Measurements from ENCODE around the gene SELENOO. TPM values are rescaled to one million over a fixed set of nuclear protein-coding genes. Genes with fewer than 3 reads are reported as not detected.

The SELENOO gene
- total RNA-seq, 1 experiment from 2014 or later = 20.0 TPM

DNA sequence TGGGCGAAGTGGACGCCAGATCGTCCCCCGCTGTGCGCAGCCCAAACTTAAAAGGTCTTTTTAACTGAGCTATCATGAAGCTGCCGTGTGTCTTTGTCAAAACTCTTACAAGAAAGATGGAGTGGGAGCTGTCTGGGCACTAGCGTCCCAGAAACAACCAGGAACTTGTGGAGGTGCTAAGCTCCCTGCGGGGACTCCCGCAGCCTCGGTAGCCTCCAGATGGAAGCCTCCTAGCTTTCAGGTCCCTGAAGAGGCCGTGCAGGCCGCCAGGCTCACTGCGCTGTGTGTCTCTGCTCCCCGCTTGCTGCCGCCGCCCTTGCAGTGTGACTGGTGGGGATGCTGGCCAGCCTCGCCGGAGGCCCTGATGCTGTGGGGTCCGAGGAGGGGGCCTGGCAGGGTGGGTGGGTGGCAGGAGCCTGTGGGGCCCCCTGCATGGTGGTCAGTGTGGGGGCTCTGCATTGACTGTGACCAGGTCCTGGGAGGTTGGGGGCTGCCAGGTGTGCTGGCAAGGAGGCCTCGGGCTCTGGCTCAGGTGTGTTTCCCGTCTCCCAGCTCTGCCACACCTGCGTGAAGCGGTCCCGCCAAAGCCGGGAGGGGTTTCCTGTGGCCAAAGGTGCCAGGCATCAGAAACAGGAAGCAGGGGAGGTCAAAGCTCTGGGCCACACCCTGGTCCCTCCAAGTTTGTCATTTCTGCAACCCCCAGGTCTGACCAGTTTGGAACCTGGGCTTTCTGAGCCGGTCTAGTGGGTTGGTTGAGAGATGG lies 13.9 kb upstream of the SELENOO start:
- Histone ChIP-seq H3K4me1 (ENCODE audit: low read length) (peaks cover 57% of the 10 kb centered on the region), H3K27me3 (ENCODE audit: low read length) (no peaks in the 10 kb centered on the region), H3K36me3 (ENCODE audit: insufficient read depth, low read length) (no peaks in the 10 kb centered on the region), H4K20me1 (ENCODE audit: insufficient read depth, low read depth, low read length) (peaks cover 14% of the 10 kb centered on the region), H3K4me3 (ENCODE audit: low read length) (peak overlapping the region; percentile 99), H3K27ac (ENCODE audit: low read length) (peak overlapping the region; percentile 97), H3K9me2 (replicated peaks; ENCODE audit: insufficient read depth, low read length) (no peaks in the 10 kb centered on the region), H2AFZ (ENCODE audit: low read length) (no peak overlapping the region), H3K9me3 (ENCODE audit: low read length) (no peaks in the 10 kb centered on the region), H3K9ac (ENCODE audit: low read length) (peak overlapping the region; percentile 97), H3K4me2 (ENCODE audit: low read depth, low read length, poor library complexity, severe bottlenecking) (peak overlapping the region; percentile 99), H3K79me2 (ENCODE audit: low read length) (peaks cover 25% of the 10 kb centered on the region)
- DNase-seq = peak; percentile 63

DNA sequence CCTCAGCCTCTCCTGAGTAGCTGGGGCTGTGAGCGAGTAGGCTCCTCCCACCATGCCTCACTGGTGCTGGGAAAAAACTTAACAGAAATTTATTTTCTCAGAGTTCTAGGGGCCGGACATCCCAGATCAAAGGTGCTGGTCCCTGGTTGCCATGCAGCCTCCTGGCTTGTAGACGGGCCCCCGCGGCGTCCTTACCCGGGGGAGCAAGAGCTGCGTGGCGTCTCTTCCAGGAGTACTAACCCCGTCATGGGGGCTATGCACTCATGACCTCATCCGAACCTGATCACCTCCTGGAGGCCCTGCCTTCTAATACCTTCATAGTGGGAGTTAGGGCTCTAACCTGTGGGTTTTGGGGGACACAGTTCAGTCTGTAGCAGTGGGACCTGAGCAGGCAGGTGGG lies 12.5 kb upstream of the SELENOO start:
- H3K9me2 ChIP-seq (replicated peaks; ENCODE audit: insufficient read depth, low read length) = no peaks in the 10 kb centered on the region
- peaks cover 39% of the 10 kb centered on the region for H3K79me2 ChIP-seq (ENCODE audit: low read length)
- peak overlapping the region; percentile 70 for H3K4me2 ChIP-seq (ENCODE audit: low read depth, low read length, poor library complexity, severe bottlenecking)
- peak overlapping the region; percentile 74 for H3K9ac ChIP-seq (ENCODE audit: low read length)
- H3K4me1 ChIP-seq (ENCODE audit: low read length) = peaks cover 71% of the 10 kb centered on the region
- H3K9me3 ChIP-seq (ENCODE audit: low read length) = no peaks in the 10 kb centered on the region
- H3K4me3 ChIP-seq (ENCODE audit: low read length) = peak overlapping the region; percentile 66; the same call in 1 of the 2 replicates
- H3K36me3 ChIP-seq (ENCODE audit: insufficient read depth, low read length) = no peaks in the 10 kb centered on the region
- H3K27me3 ChIP-seq (ENCODE audit: low read length) = no peaks in the 10 kb centered on the region
- peak overlapping the region; percentile 97 for H3K27ac ChIP-seq (ENCODE audit: low read length)
- no peak for DNase-seq
- H2AFZ ChIP-seq (ENCODE audit: low read length) = no peak overlapping the region
- peaks cover 14% of the 10 kb centered on the region for H4K20me1 ChIP-seq (ENCODE audit: insufficient read depth, low read depth, low read length)

DNA sequence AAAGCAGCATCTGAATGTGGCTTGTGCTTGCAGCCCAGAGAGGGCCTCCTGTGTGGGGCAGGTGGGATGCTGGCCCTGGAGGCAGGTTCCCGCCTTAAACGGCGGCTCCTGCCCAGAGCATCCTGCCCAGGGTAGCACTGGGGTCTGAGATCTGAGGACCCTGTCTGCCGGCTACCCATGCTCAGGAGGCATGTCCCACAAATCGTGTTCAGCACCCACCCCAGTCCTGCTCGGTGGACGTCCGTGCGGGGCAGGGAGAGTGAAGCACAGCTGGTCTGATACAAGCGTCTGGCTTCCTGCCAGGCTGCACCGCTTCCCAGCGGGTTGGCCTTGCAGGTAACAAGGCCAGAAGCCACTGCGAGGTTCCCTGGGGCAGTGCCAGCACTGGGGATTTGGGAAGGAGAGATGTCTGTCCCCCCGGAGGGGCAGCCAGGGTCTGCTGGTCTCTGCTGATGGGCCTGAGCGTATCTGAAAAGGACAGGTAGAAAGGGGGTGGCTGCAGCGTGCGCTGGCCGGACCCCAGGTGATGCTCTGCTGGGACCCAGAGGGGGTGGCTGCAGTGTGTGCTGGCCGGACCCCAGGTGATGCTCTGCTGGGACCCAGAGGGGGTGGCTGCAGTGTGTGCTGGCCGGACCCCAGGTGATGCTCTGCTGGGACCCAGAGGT lies 11.5 kb upstream of the SELENOO start:
- H3K27me3 ChIP-seq (ENCODE audit: low read length) = no peaks in the 10 kb centered on the region
- peak; percentile 66 for DNase-seq
- H3K27ac ChIP-seq (ENCODE audit: low read length) = peak overlapping the region; percentile 97
- peaks cover 11% of the 10 kb centered on the region; the same call in 1 of the 2 replicates for H4K20me1 ChIP-seq (ENCODE audit: insufficient read depth, low read depth, low read length)
- H2AFZ ChIP-seq (ENCODE audit: low read length) = no peak overlapping the region
- peaks cover 42% of the 10 kb centered on the region for H3K79me2 ChIP-seq (ENCODE audit: low read length)
- H3K4me3 ChIP-seq (ENCODE audit: low read length) = peak overlapping the region; percentile 66
- no peaks in the 10 kb centered on the region for H3K9me2 ChIP-seq (replicated peaks; ENCODE audit: insufficient read depth, low read length)
- H3K9me3 ChIP-seq (ENCODE audit: low read length) = no peaks in the 10 kb centered on the region
- peak overlapping the region; percentile 74 for H3K9ac ChIP-seq (ENCODE audit: low read length)
- 0 out of 2 replicates have a peak, but pooled peaks cover under 1% of the 10 kb centered on the region for H3K36me3 ChIP-seq (ENCODE audit: insufficient read depth, low read length)
- peak overlapping the region; percentile 70 for H3K4me2 ChIP-seq (ENCODE audit: low read depth, low read length, poor library complexity, severe bottlenecking)
- H3K4me1 ChIP-seq (ENCODE audit: low read length) = peaks cover 81% of the 10 kb centered on the region

DNA sequence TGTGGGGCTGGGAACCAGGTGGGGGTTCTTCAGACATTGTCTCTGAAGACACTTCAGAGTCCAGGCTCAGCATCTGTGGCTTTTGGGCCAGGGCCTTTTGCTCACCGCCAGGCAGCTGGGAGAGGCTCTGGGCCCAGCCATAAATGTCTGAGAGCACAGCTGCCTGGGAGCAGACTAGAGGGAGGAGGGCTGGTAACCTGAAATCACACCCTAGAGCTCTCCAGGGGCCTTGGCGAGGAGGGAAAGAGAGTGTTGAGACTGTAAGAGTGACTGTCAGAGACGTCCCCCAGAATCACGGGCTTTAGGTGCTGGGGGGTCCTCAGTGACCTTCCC lies 11.0 kb upstream of the SELENOO start:
- Histone ChIP-seq H3K4me3 (ENCODE audit: low read length) (peak overlapping the region; percentile 66), H3K36me3 (ENCODE audit: insufficient read depth, low read length) (0 out of 2 replicates have a peak, but pooled peaks cover 5% of the 10 kb centered on the region), H4K20me1 (ENCODE audit: insufficient read depth, low read depth, low read length) (peaks cover 11% of the 10 kb centered on the region; the same call in 1 of the 2 replicates), H3K9ac (ENCODE audit: low read length) (peak overlapping the region; percentile 74), H3K4me1 (ENCODE audit: low read length) (peaks cover 86% of the 10 kb centered on the region), H3K4me2 (ENCODE audit: low read depth, low read length, poor library complexity, severe bottlenecking) (peak overlapping the region; percentile 70), H3K27ac (ENCODE audit: low read length) (peak overlapping the region; percentile 97), H3K9me2 (replicated peaks; ENCODE audit: insufficient read depth, low read length) (no peaks in the 10 kb centered on the region), H3K79me2 (ENCODE audit: low read length) (peaks cover 44% of the 10 kb centered on the region), H3K27me3 (ENCODE audit: low read length) (no peaks in the 10 kb centered on the region), H2AFZ (ENCODE audit: low read length) (no peak overlapping the region), H3K9me3 (ENCODE audit: low read length) (no peaks in the 10 kb centered on the region)
- DNase-seq = no peak

DNA sequence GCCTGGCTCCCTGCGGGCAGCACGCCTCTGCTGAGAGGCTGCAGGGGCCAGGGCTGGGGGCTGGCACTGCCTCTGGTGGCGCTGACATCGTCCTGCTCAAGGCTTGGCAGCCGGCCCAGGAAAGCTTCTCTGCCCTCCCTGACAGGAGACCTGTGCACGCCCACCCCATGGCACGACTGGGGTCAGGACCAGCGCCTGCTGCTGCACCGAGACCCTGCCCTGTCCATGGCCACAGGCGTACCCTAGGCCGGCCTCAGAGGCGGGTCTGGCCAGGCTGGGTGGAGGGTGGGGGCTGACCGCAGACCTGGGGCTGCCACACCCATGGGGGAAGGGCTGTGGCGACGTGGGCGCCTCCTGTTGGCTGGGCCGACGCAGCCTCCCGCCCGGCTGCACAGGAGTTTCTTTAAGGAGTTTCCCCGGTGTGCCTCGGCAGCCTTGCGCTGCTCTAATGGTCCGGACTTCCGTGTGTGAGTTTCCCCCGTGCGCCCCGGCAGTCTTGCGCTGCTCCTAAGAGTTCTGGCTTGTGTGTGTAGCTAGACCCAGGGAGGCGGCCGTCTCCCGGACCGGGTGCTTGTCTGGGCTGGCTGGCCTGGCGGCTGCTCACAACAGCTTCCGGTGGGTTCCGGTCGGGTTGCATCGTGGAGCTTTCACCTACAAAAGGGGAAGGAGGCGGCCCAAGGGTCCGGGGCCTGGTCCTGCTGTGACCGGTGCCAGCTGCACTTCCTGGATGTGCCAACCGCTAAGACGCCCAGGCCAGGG lies 10.4 kb upstream of the SELENOO start:
- H3K9me3 ChIP-seq (ENCODE audit: low read length) = no peaks in the 10 kb centered on the region
- H3K9me2 ChIP-seq (replicated peaks; ENCODE audit: insufficient read depth, low read length) = no peaks in the 10 kb centered on the region
- H3K4me3 ChIP-seq (ENCODE audit: low read length) = peak overlapping the region; percentile 66
- H3K79me2 ChIP-seq (ENCODE audit: low read length) = peaks cover 46% of the 10 kb centered on the region
- no peak overlapping the region for H2AFZ ChIP-seq (ENCODE audit: low read length)
- H3K27ac ChIP-seq (ENCODE audit: low read length) = peak overlapping the region; percentile 97
- no peaks in the 10 kb centered on the region for H3K27me3 ChIP-seq (ENCODE audit: low read length)
- H3K36me3 ChIP-seq (ENCODE audit: insufficient read depth, low read length) = 0 out of 2 replicates have a peak, but pooled peaks cover 5% of the 10 kb centered on the region
- H4K20me1 ChIP-seq (ENCODE audit: insufficient read depth, low read depth, low read length) = peaks cover 11% of the 10 kb centered on the region; the same call in 1 of the 2 replicates
- DNase-seq = peak; percentile 94
- H3K4me2 ChIP-seq (ENCODE audit: low read depth, low read length, poor library complexity, severe bottlenecking) = peak overlapping the region; percentile 70
- H3K9ac ChIP-seq (ENCODE audit: low read length) = peak overlapping the region; percentile 74
- peaks cover 88% of the 10 kb centered on the region for H3K4me1 ChIP-seq (ENCODE audit: low read length)

DNA sequence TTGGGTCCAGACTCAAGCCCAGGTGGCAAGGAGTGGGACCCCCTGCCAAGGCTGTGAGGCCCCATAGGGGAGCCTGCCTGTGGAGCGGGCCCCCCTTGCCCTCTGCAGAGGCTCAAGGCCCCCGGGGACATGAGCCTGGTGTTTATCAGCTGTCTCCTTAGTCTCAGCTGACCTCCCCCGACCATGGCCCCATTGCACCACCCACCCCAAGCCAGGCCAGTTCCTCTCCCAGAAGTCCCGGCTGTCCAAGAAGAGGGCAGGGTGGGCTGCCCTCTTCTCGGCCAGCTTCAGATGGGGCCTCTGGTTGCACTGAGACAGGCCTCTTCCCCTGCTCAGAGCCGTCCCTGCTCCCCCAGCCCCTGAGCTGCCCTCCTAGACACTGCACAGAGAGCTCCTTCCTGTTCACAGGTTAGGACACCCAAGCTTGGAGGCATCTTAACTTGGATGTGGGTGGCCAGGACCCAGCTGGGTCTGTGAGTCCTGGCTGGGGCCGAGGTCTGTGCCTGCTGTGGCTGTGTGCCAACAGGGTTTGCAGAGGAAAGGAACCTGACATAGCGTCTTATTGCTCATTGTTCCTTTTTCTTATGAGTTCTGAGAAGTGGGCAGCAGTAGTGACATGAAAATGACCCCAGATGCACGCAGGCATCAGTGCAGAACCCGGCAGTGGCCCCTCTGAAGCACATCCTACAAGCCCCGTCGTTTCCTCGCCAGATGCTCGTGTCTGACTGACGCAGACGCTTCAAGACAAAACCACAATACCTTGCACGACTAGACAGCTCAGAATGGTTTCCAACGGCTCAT lies 9.7 kb upstream of the SELENOO start:
- H3K79me2 ChIP-seq (ENCODE audit: low read length) = peaks cover 44% of the 10 kb centered on the region
- 0 out of 2 replicates have a peak, but pooled peaks cover 5% of the 10 kb centered on the region for H3K36me3 ChIP-seq (ENCODE audit: insufficient read depth, low read length)
- H3K9me3 ChIP-seq (ENCODE audit: low read length) = no peaks in the 10 kb centered on the region
- DNase-seq = peak; percentile 93
- no peaks in the 10 kb centered on the region for H3K27me3 ChIP-seq (ENCODE audit: low read length)
- H3K27ac ChIP-seq (ENCODE audit: low read length) = peak overlapping the region; percentile 97
- H3K4me1 ChIP-seq (ENCODE audit: low read length) = peaks cover 91% of the 10 kb centered on the region
- H3K9ac ChIP-seq (ENCODE audit: low read length) = peak overlapping the region; percentile 74
- peak overlapping the region; percentile 66 for H3K4me3 ChIP-seq (ENCODE audit: low read length)
- H3K4me2 ChIP-seq (ENCODE audit: low read depth, low read length, poor library complexity, severe bottlenecking) = peak overlapping the region; percentile 70
- no peak overlapping the region for H2AFZ ChIP-seq (ENCODE audit: low read length)
- no peaks in the 10 kb centered on the region for H3K9me2 ChIP-seq (replicated peaks; ENCODE audit: insufficient read depth, low read length)
- H4K20me1 ChIP-seq (ENCODE audit: insufficient read depth, low read depth, low read length) = peaks cover 11% of the 10 kb centered on the region; the same call in 1 of the 2 replicates

DNA sequence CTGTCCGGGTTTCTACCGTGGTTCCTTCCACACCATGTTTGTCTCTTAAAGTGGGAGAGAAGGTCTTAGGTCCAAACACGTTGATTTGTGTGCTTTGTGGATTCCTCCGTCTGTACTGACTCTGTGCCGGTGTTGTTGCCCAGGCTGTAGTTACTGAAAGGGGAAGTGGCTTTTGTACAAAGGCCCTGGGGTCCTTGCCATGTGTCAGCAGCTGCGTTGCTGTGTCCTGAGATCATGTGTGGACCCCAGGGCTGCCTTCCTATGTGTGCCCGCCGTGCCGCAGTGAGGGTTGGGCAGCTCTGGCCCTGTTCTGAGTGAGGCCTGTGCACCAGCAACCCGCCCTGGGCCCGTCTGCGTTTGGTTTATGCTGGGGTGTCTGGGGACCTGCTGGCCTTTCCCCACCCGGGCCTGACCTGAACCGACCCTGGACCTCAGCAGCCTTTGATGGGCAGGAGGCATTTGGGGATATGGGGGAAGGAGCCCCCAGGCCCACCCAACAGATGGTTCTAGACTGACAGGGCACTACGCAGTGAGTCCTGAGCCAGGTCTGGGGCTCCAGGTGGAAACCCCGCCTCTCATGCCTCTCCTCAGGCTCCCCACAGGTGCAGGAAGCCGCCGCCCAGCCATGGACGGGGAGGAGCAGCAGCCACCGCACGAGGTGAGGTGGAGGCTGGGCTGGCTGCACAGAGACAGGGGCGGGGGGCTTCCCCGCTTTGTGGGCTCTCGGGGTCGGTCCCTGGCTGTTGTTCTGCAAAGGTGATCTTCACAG lies 8.2 kb upstream of the SELENOO start:
- H3K27ac ChIP-seq (ENCODE audit: low read length) = peak overlapping the region; percentile 97
- peaks cover 90% of the 10 kb centered on the region for H3K4me1 ChIP-seq (ENCODE audit: low read length)
- H3K9me3 ChIP-seq (ENCODE audit: low read length) = no peaks in the 10 kb centered on the region
- 0 out of 2 replicates have a peak, but pooled peaks cover 5% of the 10 kb centered on the region for H3K36me3 ChIP-seq (ENCODE audit: insufficient read depth, low read length)
- no peaks in the 10 kb centered on the region for H3K27me3 ChIP-seq (ENCODE audit: low read length)
- H3K9me2 ChIP-seq (replicated peaks; ENCODE audit: insufficient read depth, low read length) = no peaks in the 10 kb centered on the region
- peak overlapping the region; percentile 74 for H3K9ac ChIP-seq (ENCODE audit: low read length)
- H4K20me1 ChIP-seq (ENCODE audit: insufficient read depth, low read depth, low read length) = peaks cover 11% of the 10 kb centered on the region; the same call in 1 of the 2 replicates
- peaks cover 30% of the 10 kb centered on the region for H3K79me2 ChIP-seq (ENCODE audit: low read length)
- H3K4me2 ChIP-seq (ENCODE audit: low read depth, low read length, poor library complexity, severe bottlenecking) = peak overlapping the region; percentile 70
- peak overlapping the region; percentile 66 for H3K4me3 ChIP-seq (ENCODE audit: low read length)
- peak; percentile 83 for DNase-seq
- H2AFZ ChIP-seq (ENCODE audit: low read length) = no peak overlapping the region

Measured in Karpas-422 (cell line).